Smooth muscle cell of the brain vasculature (primary cell): ENCODE measurements around the gene FLII.

ENCODE experiments used
- DNase-seq: peaks from one replicate; pipeline ENCODE4 v3.0.0-alpha.2; 2012; ENCODE audit warnings: low read depth, low spot score

The FLII gene

DNA sequence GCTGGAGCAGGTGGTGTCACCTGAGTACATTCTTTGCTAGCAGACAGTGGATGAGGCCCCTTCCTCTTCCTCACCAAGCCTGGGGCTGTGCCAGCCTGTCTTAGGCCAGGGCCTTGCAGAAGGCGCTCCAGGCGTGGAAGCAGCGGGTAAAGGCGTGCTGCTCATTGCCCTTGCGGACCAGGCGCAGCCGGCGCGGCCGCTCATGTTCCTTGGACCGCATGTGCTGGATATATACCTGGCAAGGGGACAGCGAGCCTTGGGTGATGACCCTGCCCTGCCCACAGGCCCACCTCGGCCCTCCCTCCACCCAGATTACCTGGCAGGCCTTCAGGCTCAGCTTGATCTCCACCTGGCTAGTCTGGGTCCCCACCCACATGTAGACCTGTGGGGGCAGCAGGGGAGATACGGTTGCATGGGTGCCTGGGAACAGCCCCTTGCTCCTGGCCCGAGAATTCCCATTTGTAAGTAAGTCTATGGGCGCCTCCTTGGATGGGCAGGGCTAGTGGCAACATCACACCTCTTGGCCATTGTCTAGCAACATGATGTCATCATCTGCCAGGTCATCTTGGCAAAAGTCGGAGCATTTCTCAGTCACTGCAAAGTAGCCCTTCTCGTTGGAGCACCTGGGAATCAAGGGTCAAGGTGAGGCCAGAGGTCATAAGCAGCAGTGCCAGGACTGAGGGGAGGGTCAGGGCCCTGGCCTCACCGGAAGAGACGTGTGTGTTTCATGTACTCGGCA is 13.3 kb downstream of the FLII start:
- DNase-seq = no peak

DNA sequence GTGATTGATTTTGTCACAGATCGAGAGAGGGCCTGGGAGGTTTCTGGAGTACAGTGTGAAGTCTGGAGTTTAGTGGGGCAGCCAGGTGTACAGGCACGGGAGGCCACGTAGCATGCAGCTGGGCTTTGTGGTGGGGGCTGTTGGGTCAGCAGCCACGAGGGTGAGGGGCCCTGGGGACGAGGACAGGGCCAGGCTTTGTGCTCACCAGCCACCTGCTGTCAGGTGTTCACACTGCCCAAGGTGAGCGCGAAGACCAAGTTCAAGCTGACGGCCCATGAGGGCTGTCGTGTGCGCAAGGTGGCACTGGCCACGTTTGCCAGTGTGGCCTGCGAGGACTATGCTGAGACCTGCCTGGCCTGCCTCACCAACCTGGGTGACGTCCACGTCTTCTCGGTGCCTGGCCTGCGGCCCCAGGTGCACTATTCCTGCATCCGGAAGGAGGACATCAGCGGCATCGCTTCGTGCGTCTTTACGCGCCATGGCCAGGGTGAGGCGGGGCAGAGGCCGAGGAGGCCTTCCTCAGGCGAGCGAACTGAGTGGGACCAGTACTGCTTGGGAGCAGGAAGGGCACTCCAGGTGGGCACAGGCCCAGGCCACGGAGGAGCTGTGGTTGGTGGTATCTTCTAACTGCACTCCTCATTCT is 17.2 kb downstream of the FLII start:
- DNase-seq = no peak

DNA sequence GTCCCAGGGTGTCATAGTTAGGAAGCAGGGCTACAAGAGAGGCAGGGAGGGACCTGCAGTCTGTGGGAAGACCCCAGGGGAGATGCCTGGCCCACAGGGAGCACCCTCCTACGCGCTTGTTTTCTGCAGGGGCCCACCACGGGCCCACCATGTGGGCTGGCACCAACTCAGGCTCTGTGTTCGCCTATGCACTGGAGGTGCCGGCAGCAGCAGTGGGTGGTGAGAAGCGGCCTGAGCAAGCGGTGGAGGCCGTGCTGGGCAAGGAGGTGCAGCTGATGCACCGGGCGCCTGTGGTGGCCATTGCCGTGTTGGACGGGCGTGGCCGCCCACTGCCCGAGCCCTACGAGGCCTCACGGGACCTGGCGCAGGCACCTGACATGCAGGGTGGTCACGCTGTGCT is 18.1 kb downstream of the FLII start:
- DNase-seq = no peak

DNA sequence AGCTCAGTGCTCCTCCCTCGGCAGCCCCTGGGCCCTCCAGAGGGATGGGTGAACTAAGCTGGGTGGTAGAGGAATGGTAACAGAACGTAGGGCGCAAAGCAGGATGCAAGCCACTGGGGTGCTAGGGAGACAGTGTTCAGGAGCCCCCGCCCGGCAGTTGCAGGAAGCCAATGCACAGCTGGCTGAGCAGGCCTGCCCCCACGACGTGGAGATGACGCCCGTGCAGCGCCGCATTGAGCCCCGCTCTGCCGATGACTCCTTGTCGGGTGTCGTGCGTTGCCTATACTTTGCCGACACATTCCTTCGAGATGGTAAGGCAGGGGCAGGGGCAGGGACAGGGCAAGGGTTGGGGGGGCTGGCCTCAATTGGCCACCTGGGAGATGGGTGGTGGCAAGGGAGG is 20.2 kb downstream of the FLII start:
- DNase-seq = no peak

DNA sequence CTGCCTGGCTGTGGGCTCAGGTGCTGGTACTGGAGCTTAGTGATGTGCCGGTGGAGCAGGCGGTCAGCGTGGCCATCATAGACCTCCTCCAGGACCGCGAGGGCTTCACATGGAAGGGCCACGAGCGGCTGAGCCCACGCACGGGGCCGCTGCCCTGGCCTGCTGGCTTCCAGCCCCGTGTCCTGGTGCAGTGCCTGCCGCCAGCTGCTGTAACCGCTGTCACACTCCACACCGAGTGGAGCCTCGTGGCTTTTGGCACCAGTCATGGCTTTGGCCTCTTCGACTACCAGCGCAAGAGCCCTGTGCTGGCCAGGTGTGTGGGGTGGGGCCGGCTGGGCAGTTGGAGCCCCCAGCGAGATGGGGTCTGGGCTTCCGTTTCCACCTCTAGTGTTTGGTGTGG is 21.1 kb downstream of the FLII start:
- DNase-seq = no peak

DNA sequence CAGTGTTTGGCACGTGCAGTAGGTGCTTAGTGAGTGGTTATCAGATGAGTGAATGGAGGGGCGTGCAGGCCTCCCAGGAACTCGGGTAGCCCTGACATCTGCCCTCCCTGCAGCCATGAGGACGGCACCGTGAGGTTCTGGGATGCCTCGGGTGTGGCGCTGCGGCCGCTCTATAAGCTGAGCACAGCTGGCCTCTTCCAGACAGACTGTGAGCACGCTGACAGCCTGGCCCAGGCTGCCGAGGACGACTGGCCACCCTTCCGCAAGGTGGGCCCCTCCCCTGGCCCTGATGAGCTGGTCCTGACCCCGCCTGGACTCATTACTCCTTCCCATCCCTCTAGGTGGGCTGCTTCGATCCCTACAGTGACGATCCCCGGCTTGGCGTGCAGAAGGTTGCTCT is 22.0 kb downstream of the FLII start:
- DNase-seq = no peak

DNA sequence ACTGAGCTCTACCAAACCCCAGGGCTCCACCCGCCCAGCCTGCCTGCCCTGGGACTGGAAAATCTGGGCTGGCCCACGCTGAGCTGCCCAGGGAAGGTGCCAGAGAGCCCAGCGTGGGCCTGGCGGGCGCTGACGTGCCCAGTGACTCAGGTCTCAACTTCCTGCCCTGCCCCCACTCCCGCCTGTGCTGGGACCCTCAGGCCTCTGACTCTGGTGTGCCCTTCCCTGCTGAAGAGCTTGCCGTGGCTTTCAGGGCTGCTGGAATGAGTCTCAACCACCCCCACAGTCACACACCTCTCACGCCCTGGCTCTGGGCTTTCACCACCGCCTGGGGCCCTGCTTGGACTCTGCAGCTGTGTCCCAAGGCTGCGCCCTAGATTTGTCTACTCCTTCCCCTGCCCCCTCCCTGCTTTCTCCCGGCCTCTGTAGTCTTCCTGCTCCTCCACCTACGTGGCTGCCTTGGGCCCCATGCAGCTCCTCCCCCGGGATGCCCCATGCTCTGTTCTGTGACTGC is 22.7 kb downstream of the FLII start:
- DNase-seq = no peak

DNA sequence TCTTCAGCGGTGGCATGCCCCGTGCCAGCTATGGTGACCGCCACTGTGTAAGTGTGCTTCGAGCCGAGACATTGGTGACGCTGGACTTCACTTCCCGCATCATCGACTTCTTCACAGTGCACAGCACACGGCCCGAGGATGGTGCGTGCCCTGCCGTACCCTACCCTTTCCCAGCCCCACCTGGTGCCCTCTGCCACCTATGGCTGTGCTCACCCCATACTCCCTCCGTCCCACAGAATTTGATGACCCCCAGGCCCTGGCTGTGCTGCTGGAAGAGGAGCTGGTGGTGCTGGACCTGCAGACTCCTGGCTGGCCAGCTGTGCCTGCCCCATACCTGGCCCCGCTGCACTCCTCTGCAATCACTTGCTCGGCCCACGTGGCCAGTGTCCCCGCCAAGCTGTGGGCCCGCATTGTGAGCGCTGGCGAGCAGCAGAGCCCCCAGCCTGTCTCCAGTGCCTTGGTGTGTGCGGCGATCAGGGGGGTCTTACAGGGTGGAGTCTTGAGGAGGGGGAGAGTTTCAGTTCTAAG is 23.6 kb downstream of the FLII start:
- no peak for DNase-seq

DNA sequence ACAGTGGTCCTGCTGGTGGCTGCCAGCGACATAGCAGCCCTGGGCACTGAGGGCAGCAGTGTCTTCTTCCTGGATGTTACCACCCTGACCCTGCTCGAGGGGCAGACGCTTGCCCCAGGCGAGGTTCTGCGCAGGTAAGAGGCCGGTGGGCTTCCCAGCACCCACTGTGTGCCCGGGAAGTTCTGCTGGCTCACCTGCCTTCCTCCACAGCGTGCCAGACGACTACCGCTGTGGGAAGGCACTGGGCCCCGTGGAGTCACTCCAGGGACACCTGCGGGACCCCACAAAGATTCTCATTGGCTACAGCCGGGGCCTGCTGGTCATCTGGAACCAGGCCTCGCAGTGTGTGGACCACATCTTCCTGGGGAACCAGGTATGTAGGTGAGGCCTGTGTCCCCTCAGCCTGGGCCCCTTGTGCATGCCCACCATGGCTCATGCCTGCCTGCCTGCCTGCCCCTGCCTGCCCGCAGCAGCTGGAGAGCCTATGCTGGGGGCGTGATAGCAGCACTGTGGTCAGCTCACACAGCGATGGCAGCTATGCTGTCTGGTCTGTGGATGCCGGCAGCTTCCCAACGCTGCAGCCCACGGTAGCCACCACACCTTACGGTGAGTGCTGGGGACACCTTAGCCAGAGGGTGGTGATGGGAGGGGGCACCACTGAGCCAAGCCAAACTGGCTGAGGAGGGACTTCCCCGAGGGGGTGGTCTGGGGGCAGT is 24.6 kb downstream of the FLII start:
- no peak for DNase-seq

DNA sequence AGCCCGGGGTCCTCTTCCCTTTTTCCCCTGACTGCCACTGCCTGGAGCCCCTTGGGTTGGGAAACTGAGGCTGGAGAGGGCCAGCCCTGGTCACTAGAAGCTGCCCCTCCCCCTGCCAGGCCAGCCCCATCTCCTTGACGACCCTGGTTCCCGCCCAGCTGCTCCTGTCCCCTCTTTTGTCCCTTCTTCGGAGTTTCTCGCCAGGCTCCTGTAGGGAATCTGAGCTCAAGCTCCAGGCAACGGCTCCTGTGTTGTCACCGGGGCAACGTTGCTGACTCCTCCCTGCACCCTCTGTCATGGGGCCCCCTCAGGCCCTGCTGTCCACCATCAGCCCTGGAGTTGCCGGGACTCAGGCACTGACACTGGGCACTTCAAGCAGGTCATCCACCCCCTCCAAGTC is 27.4 kb downstream of the FLII start:
- DNase-seq = no peak

DNA sequence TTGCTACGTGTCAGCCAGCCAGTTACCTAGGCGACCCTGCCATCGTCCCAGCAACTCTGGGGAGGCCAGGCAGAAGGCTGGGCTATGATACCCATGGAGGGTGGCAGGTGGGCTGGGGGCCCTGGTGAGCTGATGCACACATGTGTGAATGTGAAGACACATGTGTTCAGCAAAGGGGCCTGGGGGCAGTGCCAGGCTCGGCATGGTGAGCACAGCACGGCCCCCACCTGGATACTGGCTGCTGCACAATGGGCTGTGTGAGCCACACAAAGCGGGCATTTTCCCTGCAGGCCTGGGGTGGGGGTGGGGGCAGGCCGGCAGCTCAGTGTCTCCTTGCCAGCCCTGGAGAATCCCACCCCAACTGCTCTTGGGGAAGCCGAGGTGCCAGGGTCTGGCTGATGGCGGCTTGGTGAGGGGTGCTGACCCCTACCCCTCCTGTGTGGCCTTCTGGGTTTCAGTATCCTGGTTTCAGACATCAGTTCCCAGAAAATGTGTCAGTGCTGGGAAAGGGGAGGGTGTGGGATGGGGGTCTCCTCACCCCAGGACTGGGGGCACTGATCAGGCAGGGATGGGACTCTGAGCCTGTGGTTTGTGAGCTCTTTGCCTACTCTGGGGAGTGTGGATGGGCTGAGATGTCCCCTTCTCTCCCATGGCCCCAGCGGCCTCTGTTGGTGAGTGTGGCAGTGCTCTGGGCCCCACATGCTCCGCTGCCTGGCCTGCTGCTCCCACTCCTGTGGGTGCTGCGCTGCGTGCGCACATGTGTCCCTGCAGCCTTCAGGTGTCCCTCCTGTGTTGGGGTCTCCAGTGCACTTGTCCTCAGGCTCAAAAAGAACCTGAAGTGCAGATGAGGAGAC is 28.0 kb downstream of the FLII start:
- DNase-seq = no peak

DNA sequence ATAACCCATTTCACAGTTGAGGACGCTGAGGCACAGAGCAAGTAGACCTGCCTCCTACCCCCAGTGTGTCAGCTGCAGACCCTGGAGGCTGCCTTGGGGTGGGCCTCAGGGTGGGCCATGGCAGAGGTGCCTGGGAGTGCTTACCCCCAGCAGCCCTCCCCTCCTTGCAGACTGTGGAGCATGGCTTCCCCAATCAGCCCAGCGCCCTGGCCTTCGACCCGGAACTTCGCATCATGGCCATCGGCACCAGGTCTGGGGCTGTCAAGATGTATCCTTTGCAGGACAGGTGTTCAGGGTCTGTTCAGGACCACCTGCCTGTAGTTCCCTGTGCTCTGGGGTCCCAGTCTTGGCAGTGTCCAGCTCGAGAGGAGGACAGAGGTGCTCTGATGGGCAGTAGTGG is 28.8 kb downstream of the FLII start:
- no peak for DNase-seq

DNA sequence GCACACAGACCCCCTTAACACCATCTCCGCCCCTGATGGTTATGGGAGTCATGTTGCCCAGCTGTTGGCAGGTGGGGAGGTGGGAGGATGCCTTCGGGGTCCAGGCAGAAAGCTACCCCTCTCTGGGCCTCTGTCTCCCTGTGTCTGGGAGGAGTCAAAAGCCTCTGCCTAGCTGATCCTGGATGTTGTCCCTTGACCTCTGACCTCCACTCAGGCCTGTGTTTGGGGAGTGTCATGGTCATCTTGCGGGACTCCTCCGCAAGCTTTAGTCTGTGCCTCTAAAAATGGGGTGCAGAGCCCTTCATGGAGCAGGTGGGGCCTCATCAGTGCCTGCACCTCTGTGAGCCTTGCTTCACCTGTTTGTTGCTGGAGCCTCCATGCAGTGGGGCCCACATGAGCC is 29.3 kb downstream of the FLII start:
- no peak for DNase-seq

DNA sequence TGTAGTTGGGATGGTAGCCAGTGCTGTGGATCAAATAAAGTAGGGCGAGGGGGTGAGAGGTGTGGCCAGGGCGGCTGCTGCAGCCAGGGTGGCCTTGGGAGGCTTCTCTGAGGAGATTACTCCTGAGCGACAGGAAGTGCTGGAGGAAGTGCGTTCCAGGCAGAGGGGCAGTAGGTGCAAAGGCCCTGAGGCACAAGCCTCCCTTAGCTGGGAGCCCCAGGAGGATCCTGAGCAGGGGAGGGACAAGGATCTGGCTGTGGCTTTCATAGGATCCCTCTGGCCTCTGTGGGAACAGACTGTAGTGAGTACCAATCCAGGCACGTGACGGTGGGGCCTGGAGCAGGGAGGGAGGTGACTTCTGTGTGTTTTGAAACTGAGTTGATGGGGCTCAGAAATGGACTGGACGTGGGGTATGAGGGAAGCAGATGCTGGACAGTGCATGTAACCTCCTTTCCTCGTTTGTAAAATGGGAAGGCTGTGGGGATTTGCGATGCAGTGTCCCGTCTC is 30.3 kb downstream of the FLII start:
- DNase-seq = no peak

DNA sequence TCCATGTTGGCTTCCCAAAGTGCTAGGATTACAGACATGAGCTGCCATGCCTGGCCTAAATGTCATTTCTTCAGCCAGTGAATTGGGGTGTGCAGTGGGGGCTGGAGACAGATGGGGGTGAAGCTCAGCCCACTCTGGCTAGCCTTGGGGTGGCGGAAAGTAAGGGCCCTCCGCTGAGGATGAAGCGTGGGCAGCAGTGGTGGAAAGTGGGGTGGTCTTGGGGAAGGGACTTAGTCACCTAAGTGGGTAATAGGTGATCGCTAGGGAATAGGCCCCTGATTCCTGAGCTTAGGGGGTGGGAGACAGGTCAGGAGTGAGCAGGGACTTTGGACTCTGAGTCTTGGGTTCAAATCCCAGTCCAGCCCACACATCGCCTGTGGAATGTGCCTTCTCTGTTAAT is 30.9 kb downstream of the FLII start:
- DNase-seq = no peak

DNA sequence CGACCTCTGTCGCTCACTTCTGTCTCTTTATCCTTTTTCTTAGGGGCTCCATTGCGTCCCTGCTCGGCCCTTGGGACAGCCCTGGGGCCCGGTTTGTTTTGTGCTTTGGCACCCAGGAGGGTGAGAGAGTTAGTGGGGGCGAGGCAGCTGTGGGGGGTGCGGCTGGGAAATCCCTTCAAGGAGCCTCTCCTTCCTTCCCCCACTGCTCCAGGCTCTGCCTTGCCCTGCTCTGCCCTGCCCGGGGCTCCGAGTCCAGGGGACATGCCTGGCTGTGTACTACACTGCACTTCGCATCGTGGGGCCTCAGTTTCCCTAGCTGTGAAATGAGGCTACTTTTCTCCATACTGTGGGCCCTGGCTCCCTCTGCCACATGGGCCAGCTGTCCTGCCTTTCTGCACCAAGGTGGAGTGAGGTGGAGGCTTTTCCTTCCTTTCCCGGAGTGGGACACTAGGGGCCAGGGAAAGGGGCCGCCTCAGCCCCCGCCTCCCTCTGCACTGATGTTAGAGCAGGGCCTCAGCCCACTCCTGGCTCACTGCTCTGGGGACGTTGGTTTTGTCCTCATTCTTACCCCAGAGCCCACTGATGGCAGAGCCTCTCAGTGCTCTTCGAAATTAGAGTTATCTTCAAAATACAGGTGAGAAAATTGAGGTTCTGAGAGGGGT is 32.1 kb downstream of the FLII start:
- no peak for DNase-seq

DNA sequence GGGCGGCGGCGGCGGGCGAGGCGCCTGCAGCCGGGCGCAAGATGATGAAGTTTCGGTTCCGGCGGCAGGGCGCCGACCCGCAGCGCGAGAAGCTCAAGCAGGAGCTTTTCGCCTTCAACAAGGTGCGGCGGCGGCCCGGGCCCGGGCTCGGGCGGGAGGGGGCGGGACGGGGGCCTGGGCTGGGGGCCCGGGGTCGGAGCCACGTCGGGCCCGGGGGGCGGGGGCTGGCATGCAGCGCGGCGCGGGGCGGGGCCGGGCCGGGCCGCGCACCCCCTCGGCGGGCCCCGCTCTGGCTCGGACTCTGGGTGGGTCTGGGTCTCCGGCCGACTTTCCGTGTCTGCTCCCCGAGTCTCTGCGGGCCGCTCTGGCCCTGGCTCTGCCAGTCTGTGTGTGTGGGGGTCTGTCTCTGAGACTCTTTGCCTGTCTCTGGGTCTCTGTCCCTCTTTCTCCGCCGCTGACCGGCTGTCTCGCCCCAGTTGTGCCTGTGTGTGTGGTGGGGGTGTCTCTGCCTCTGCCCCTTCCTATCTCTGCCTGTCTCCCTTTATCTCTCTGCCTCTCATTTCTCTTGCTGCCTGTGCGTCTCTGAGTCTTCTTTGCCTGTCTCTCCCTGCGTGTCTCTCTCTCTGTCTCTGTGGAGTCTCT is 32.8 kb downstream of the FLII start:
- no peak for DNase-seq

DNA sequence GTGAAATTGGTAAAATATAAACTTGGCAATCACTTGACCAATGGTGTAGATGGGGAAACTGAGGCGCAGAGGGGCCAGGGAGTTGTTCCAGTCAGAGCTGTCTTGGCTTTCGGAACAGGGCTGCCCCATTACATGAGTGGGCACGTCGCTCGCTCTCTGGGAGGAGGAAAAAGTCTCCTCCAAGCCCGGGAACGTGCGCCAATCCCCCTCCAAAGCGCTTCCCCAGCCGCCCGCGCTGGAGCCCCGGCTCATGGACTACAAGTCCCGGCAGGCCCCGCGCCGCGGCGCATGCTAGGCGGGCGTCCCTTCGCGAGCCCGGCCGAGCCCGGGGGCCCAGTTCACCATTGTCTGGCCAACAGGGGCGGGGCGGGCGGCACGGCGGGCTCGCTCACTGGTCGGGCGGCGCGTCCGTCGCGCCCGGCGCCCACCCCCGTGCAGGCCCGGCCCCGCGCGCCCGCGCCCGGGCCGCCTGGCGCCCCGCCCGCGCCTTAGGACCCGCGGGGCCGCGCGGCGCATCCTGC is 33.4 kb downstream of the FLII start, which contains the start of gene LLGL1:
Gene LLGL1, plus strand, starts transcription at position 515 of the 521 bp plus-strand sequence. CDS start 48 bp downstream, outside the sequence.
- DNase-seq = peak; percentile 92

DNA sequence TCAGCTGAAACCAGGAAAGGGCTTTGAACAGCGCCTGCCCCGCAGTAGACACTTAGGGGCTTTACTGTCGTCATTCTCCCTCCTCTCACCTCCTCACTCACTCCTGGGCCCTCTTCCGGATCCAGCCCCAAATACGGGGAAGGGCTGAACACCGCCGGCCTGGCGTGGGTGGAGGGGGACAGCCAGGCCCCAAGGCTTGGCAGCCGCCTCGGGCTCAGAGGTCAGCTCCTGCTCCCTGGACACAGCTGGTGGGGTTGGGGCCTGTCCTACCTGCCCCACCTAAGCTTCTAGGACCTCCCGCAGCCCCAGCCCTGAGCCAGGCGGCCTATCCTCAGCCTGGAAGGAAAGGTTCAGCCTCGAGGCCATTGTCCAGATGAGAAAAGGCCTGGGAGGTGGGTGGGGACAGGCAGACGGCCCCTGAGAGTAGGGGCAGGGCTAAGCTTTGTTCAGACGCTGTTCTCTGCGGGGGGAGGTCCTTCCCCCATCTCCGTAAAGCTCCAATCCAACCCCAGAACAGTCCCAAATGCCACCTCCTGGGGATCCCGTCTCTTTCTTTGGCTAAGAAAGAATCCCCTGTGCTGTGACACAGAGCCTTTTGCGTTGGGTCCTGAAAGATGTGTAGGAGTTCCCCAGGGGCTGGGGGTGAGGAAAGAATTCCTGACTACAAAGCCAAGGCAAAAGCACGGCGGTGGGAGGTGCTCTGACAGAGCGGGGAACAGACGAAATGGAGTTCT is 34.0 kb downstream of the FLII start:
- no peak for DNase-seq
